Activated naive CD4-positive, alpha-beta T cell treated with anti-CD3 and anti-CD28 coated beads, Interleukin-2, amount 50 U/mL, for 16 hours (primary cell): ENCODE results near the gene PIAS1.

Experiments used
- DNase-seq: peaks from one replicate; pipeline ENCODE4 v3.0.0-alpha.2; 2020

Gene PIAS1

DNA sequence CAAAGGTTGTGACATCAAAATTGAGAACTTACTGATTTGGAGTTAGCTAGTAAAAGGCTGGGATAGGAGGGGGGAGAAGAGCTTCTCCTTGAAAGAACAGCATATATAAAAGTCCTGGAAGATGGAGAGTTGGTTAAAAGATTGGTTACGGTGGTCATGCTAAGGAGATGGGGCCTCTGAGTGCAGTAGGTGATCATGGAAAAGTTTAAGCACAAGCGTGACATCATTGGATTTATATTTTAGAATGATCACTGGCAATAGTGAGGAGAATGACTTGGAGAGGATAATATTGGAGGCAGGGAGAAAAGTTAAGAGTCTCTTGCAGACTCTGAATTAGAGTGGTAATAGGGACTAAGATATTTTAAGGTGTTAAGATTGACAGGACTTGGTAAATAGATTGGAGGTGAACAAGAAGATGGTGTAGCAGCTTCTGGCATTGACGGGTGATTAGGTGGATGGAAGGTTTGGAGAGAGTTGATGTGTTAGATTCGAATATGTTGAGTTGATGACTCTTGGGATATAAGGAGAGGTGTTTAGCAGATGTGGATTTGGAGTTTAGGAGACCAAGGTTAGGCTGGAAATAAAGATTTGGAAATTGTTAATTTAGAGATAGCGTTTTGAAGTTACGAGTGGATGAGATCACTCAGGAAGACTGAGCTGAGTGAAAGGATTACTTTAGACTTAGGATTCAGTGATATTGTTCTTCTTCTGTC, 19.6 kb downstream of the PIAS1 start:
- no peak for DNase-seq

DNA sequence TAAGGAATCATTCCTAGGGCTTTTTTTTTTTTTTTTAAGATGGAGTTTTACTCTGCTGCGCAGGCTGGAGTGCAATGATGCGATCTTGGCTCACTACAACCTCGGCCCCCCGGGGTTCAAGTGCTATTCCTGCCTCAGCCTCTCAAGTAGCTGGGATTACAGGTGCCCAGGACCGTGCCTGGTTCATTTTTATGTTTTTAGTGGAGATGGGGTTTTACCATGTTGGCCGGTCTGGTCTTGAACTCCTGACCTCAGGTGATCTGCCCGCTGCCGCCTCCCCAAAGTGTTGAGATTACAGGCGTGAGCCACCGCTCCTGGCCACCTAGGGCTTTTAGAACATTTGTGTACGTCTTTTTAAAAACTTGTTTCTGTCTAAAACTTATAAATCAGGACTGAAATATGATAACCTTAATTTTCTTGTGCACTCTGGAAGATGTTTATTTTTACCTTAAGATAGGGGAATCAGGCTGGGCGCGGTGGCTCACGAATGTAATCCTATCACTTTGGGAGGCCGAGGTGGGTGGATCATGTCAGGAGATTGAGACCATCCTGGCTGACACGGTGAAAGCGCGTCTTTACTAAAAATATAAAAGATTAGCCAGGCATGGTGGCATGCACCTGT, 21.8 kb downstream of the PIAS1 start:
- DNase-seq: no peak

DNA sequence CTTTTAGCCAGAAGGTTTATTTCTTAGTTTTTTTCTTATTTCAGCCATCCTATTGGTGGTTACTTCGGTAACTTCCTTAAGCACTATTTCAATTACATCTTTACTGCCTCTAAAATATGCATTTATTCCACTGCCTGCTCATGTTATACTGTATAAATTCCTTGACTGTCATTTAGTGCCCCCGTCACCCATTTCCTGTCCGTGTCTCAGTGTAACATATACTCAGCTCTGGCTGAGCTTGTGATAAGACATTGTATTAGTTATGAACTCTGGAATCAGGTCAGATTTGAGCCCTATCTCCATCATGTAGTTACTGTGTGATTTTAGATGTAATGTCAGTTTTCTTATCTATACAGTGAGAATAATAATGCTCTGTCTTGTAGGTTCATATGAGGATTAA, 24.2 kb downstream of the PIAS1 start:
- no peak for DNase-seq

DNA sequence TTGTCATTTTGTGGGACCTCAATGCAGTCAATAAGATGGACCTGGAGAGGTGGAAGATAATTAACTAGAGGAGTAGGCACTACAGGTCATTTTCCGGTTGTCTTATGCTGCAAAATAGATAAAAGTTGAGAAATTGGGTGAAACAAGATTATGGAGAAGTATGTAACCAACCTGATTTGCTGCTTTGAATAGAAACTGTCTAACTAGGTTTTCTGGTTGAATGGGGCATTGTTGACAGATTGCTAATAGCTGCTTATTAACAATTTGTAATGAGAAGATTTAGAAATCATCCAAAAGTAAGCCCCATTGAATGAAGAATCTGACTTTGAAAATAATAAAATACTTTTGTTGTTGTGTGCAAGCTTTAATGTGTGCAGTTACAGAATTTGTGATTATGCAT, 26.2 kb downstream of the PIAS1 start:
- DNase-seq: no peak

DNA sequence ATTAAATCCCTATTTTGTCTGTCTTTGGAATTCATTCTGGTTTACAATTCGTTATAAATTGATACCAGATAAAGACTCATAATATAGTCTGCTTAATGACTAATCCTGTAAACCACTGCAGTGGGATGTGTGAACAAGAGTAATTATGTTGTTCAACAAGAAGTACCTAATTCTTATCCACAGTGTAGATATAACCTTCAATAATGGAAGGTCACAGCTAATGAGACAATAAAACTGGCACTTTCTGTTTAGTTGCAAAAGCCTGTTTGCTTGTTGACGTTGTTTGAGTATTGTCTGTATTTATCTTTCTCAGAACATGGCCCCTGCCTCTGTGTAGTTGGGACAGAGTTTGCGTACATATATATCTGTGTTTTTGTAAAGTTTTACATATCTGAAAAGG, 26.7 kb downstream of the PIAS1 start:
- DNase-seq: no peak

DNA sequence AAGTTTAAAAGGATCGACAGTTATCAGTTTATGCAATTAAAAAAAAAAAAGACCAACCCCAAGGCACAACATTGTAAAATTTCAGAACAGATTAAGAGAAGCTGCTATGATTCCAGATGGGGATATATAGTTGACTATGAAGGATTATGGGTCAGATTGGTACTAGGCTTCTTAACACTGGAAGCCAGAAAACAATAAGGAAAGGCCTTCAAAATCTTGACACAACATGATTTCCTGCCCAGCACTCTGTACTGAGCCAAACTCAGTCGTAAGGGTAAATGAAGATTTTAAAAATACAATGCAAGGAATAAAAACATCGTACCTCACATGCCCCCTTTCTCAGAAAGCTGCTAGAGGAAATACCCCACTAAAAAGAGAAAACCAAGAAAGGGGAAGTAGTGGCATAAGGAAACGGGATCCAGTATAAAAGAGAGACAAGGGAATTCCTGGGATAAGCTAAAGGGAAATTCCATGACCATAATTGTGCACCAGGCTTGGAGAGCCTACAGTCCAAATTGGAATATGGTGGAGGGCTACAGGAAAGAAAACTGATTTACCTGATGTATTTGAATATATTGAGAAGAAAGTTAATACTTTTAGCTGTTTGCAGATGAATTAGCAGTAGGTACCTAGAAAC, 27.9 kb downstream of the PIAS1 start:
- DNase-seq: no peak

DNA sequence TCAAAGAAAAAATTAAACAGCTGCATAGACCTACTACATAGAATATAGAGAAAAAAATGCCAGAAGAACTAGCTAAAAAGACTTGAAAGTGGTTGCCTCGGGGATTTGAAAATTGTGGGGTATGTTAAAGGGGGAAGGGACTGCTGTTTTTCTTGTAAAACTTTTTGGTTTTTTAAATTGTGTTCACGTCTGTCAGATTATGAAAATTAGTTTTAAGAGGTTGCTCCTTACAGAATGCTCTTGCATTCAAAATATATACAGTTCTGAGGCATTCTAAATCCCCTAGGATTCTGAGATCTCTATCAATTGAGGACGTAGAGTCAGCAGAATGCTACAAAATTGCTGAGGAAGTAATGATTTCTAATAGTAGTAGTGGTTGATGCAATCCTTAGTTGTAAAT, 28.6 kb downstream of the PIAS1 start:
- no peak for DNase-seq

DNA sequence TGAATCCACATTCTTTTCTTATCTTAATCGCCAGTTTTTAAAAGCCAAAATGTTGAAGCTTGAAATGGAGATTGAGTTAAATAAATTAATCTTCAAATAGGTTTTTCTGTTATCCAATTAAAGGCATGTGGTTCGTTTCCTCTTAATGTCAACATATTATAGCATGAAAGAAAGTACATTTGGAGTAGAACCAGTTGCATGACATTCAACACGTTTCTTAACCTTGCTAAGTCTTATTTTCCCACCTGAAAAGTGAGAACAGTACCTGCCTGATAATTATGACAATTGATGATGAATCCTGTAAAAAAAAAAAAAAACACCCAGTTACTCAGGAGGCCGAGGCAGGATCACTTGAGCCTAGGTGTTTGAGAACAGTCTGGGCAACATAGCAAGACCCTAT, 29.3 kb downstream of the PIAS1 start:
- no peak for DNase-seq

DNA sequence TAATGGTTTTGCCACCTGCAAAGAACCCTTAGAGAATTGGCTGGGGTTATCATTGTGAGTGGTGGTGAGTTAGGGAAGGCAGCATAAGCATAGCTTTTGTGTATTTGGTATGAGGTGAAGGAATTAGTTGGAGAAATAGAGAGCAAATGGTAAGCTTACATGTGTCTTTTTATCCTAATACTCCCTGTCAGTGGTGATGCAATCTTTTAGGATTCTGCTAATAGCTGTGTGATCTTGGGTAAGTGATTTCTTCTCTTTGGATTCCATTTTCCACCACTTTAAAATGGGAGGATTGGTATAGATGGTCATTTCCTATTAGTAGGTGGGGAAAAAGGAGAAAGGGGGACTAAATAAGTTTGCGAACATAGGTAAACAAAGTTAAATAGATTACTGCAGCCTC, 30.9 kb downstream of the PIAS1 start:
- no peak for DNase-seq

DNA sequence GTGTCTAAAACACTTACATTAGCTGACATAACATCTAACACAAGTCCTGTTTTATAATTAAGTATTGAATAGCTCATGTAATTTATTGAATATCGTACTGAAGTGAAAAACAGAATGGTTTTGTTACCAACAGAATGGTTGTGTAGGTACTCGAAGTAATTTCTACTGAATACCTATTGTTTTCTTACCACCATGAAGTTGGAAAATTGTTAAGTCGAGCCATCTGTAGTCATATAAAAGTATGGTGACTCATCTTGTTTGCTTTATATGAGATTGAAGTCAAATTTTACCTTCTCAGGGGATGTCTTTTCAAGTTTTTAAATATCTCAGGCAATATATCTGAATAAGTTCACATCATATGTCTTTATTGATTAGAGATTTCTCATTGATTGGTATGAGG, 37.6 kb downstream of the PIAS1 start:
- no peak for DNase-seq

DNA sequence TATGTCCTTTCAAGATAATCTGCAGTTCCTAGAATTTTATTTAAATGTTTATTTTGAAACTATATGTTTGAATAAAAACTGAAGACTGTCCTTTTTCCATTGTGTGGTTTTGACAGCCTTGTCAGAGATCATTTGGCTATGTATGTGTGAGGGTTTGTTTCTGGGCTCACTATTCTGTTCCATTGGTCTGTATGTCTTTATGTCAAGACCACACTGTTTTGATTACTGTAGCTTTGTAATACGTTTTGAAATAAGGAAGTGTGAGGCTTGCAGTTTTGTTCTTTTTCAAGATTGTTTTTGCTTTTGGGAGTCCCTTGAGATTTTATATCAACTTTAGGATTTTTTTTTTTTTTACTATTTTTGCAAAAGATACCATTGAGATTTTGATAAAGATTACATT, 42.0 kb downstream of the PIAS1 start:
- no peak for DNase-seq

DNA sequence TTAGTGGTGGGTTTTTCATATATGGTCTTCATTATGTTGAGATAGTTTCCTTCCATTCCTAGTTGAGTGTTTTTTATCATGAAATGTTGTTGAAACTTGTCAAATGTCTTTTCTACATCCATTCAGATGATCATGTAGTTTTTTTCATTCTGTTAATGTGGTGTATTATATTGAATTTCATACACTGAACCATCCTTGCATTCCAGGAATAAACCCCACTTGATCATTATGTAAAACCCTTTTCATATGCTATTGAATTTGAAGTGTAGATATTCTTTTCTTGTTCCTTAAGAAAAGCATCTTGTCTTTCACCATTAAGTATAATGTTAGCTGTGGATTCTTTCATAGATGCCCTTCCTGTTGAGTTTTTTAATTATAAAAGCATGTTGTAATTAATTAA, 42.9 kb downstream of the PIAS1 start:
- DNase-seq: no peak

DNA sequence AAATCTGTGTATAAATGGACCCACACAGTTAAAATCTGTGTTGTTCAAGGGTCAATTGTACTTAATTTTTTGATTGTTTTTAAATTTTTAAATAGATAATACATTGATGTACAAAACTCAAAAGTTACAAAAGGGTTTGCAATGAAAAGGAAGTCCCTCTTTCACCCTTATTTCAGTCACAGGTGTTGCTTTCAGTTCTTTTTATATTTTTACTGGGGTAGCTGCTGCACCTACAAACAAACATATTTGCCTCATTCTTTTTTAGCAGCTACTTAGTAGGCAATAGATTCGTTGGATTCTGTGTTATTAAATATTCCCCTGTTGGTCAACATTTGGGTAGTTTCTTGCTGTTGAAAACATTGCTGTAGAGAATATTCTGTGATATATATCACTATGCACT, 44.4 kb downstream of the PIAS1 start:
- no peak for DNase-seq

DNA sequence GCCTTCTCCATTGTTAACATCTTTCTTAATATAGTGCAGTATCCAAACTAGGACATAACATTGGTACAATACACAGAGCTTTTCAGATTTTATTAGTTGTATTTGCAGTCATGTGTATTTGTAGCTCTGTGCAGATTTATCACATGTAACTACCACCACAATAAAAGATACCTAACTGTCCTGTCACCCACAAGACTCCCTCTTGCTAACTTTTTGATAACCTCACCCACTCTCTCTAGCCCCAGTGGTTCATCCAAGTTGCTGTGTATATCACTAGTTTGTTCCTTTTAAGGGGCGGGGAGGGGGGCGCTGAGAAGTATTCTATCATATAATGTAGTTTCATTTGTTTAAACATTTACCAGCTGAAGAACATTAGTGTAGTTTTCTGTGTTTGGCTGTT, 46.1 kb downstream of the PIAS1 start:
- DNase-seq: no peak

DNA sequence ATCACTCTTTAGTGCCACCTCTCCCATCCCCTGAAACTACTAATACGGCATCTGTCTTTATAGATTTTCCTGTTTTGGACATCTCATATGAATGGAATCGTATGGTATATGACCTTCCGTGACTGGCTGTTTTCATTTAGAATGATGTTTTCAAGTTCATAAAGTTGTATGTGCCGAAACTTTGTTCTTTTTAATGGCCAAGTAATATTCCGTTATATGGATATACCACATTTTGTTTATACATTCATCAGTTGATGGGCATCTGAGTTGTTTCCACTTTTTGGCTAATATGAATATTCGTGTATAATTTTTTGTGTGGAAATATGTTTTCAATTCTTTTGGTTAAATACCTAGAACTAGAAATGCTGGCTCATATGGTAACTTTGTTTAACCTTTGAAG, 49.5 kb downstream of the PIAS1 start:
- no peak for DNase-seq

DNA sequence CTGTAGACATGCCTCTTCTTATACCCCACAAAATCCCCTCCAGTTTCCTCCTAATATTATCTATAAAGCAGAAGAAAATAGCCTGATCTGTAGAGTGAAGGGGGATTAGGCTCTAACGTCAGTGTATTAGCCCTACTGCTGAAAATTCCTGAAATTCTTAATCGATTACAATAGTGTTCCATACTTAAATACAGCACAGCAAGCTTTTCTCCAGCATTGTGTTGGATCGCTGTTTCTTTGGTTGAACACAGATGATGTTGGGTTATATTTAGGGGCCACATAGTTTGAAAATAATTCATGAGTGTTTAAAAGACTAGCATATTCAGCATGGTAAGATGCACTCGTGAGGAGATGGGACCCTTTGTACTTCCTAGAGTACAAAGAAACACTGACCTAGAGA, 52.5 kb downstream of the PIAS1 start:
- DNase-seq: no peak

DNA sequence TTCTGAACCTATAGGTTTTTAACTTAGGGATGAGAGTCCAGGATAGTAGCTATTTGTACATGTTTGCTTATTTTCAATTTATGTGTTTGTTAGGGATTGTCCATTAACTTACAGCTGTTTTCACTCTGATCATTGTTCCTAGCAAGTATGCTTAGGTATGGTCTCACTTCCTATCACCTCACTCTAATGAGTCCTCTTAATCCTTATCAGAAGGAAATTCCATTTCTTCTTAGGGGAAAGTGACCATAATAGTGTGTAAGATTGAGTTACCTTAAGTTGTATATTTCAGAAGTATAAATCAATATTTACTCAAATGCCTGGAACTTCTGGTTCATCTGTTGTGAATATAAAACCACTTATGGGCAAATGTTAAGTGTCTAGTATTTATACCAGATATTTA, 53.0 kb downstream of the PIAS1 start:
- DNase-seq: no peak

DNA sequence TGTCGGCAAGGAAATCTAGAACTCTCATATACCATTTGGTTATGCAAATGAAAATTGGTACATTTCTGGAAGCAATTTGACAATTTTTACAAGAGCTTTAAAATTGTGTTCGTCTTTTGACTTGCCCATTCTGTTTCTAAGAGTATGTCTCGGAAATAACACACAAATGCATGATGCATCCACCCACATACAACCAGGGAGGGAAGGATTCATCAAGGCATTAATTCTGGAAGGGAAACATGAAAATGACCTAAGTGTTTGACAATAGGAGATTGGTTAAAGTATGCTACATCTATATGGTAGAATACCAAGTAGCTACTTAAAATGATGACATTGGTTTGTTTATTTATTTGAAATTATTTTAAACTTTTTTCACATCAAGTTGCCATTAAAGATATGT, 58.6 kb downstream of the PIAS1 start:
- no peak for DNase-seq

DNA sequence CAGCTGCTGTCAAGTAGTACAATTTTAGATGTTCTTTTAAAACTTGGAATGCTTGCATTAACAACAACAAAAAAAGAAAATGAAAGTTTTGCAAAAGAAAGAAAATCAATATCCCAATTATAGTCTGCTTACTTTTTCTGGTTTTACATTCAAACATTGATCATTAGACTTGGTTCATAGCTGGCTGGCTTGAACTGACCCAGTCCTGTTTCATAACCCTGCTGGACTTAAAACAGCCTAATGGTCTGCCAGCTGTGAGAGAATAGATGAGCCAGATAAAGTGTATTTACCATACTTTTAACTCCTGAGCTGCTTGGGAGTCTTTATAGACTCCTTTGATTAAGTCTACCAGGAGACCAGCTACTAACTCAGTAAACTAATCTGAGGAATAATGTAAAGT, 59.2 kb downstream of the PIAS1 start:
- no peak for DNase-seq

DNA sequence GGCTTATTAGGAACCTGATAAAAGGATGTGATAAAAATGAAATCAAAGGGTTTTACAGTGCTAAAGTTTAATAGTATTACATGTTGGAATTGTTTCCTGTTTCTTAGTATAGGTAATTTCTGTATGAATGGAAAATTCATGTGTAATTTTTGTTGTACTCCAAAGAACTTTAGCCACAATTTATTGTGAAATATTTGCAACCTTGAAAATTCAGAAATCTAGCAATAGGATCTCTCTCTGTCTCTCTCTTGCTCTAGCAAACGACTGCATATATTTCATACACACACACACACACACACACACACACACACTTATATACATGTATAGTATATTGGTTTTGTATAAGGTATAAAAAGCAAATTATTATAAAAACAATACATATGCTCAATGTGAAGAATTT, 59.6 kb downstream of the PIAS1 start:
- DNase-seq: no peak

DNA sequence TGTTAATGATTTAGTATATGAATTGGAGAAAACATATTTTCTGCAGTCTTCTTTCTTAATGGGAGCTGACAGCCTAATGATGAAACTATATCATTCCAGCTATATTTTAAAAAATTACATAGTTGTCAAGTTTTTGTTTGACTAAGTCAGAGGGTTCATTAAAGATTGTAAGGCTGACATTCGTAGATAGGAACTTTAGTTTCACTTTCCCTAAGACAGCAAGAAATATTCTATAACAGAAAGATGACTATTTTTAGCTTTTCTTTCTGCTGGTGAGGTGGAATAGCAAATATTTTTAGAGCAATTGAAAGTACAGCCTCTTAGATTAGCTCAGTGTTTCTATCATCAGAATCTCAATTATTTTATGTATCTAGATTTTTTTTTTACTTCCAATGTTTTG, 60.2 kb downstream of the PIAS1 start:
- no peak for DNase-seq

DNA sequence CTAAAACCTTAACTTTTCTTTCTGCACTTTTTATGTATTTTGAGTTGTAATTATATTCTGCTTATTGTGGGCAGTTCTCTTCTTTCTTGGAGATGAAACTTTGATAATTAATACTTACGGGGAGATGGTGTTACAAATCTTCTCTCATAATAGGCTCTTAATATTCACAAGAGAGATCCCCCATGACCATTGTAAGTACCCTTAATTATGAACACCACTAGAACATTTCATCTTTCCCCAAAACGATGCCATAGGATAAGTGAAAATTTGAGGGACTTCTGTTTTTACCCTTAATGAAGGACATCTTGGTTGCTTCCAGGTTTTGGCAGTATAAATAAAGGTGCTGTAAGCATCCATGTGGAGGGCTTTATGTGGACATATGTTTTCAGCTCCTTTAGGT, 60.7 kb downstream of the PIAS1 start:
- no peak for DNase-seq

DNA sequence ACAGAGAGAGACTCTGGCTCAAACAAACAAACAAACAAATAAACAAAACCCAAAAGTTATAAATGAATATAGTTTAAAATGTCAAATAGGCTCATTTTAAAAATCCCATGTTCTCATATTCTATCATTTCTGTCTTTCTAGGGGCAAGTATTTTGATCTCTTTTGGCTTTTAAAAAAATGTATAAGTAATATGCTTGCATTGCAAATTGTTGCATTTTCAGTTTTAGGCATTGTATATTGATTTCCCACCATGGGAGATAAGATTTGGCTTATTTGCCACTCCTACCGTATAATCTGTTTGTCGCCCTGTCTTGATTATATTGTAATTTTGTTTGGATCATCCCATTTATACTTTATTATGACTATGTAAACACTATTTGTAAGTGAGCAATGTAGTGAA, 70.6 kb downstream of the PIAS1 start:
- no peak for DNase-seq

DNA sequence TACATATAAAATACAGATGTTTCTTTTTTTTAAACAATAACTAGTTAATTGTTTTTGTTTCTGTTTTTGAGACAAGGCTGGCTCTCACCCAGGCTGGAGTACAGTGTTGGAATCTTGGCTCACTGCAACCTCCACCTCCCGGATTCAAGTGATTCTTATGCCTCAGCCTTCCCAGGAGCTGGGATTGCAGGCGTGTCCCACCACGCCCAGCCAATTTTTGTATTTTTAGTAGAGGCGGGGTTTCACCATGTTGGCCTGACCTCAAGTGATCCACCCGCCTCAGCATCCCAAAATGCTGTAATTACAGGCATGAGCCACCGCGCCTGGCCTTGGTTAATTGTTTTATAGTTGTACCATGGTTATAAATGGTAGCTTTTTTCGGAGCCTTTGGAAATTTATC, 72.3 kb downstream of the PIAS1 start:
- no peak for DNase-seq

DNA sequence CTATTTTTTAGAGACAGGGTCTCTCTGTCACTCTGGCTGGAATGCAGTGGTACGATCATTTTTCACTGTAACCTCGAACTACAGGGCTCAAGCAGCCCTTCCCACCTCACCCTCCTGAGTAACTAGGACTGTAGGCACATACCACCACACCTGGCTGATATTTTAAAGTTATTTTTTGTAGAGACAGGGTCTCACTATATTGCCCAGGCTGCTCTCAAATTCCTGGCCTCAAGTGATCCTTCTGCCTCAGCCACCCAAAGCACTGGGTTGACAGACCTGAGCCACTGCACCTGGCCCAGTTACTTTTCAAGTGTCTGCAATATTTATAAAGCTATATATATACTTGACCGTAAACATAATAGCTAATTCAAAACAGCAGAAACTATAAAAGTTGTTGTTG, 75.0 kb downstream of the PIAS1 start:
- no peak for DNase-seq
